Measurements from ENCODE around the gene TRIM3.
A peak's percentile ranks its signal among the peaks of the same experiment; 100 is the strongest.

Gene TRIM3

DNA sequence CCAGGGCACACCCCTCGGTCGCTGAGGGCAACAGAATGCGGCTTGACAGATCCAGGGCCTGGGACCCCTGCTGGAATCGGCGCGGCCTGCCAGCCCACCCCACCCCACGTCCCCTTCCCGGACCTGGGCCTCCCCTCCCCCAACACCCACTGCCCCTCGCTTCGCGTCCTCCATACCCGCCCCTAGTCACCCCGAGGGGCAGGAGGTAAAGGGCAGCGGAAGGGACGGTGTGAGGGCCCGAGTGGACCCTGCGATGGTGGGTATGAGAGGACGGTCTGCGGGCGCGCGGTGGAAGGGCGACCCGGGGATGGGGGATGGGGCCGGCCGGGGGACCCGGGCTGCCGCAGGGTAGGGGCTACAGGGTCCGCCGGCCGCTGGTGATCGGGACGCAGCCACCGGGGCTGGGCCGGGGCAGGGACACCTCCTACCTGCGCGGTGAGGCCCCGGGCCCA, 55.2 kb downstream of the TRIM3 start:
- Histone ChIP-seq H2AFZ (ENCODE audit: low read length) (no peak overlapping the region), H3K4me2 (ENCODE audit: low read length) (peak overlapping the region; percentile 77), H3K9ac (ENCODE audit: low read length) (peak overlapping the region; percentile 74; the same call in 1 of the 2 replicates), H3K27ac (ENCODE audit: low read depth, low read length, poor library complexity, severe bottlenecking) (no peak overlapping the region), H3K9me2 (ENCODE audit: low read depth, low read length) (no peaks in the 10 kb centered on the region), H3K4me1 (ENCODE audit: insufficient read depth, low read length, severe bottlenecking) (peaks cover 12% of the 10 kb centered on the region), H3K9me3 (ENCODE audit: low read length) (no peaks in the 10 kb centered on the region), H3K36me3 (ENCODE audit: insufficient read depth, low read length) (no peaks in the 10 kb centered on the region), H3K79me2 (ENCODE audit: insufficient read depth, low read length) (no peaks in the 10 kb centered on the region), H4K20me1 (ENCODE audit: insufficient read depth, low read length) (no peaks in the 10 kb centered on the region), H3K27me3 (ENCODE audit: insufficient read depth, low read length) (peaks cover 7% of the 10 kb centered on the region; the same call in 1 of the 2 replicates), H3K4me3 (ENCODE audit: low read depth, low read length, poor library complexity, severe bottlenecking) (peak overlapping the region; percentile 71), H3F3A (ENCODE audit: insufficient read depth, low read length) (no peaks in the 10 kb centered on the region)
- TF ChIP-seq, protein P1, sequence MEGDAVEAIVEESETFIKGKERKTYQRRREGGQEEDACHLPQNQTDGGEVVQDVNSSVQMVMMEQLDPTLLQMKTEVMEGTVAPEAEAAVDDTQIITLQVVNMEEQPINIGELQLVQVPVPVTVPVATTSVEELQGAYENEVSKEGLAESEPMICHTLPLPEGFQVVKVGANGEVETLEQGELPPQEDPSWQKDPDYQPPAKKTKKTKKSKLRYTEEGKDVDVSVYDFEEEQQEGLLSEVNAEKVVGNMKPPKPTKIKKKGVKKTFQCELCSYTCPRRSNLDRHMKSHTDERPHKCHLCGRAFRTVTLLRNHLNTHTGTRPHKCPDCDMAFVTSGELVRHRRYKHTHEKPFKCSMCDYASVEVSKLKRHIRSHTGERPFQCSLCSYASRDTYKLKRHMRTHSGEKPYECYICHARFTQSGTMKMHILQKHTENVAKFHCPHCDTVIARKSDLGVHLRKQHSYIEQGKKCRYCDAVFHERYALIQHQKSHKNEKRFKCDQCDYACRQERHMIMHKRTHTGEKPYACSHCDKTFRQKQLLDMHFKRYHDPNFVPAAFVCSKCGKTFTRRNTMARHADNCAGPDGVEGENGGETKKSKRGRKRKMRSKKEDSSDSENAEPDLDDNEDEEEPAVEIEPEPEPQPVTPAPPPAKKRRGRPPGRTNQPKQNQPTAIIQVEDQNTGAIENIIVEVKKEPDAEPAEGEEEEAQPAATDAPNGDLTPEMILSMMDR (IDR thresholded peaks at IDR 0.05; ENCODE audit: low read length), result no peak
- no peak for TF ChIP-seq EZH2 (IDR thresholded peaks at IDR 0.05; ENCODE audit: borderline replicate concordance, low read length)

DNA sequence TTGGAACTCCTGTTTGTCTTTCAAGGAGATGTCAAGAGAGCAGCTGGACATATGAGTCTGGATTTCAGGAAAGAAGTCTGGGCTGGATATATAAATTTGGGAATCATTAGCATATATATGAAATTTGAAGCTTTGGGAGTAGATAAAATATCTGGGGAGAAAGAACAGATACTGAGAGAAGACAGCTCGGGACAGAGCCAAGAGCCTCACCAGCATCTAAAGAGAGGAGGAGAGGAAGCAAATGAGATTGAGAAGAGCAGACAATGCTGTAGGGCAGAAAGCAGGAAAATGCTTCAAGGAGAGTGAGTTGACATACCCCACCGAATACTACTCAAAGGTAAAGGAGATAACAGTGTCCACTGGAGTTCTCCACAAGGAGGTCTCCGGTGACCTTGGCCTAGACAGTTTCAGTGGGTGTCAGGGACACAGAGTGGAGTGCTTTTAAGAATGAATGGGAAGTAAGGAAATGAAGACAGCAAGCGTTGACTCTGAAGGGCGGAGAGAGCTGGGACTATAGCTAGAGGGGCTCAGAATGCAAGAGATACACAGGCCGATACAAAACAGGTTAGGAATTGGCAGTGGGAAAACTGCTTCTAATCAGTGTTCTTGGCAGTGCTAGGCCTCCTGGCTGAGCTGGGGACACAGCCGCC, 55.7 kb downstream of the TRIM3 start:
- H3K79me2 ChIP-seq (ENCODE audit: insufficient read depth, low read length), result no peaks in the 10 kb centered on the region
- TF ChIP-seq EZH2 (IDR thresholded peaks at IDR 0.05; ENCODE audit: borderline replicate concordance, low read length), result no peak
- TF ChIP-seq, protein P1 (IDR thresholded peaks at IDR 0.05; ENCODE audit: low read length), result no peak
- H2AFZ ChIP-seq (ENCODE audit: low read length), result no peak overlapping the region
- peak overlapping the region; percentile 77; the same call in 1 of the 2 replicates for H3K4me2 ChIP-seq (ENCODE audit: low read length)
- peaks cover 7% of the 10 kb centered on the region; the same call in 1 of the 2 replicates for H3K27me3 ChIP-seq (ENCODE audit: insufficient read depth, low read length)
- H3K4me3 ChIP-seq (ENCODE audit: low read depth, low read length, poor library complexity, severe bottlenecking), result peak overlapping the region; percentile 71
- no peaks in the 10 kb centered on the region for H3K36me3 ChIP-seq (ENCODE audit: insufficient read depth, low read length)
- no peaks in the 10 kb centered on the region for H3F3A ChIP-seq (ENCODE audit: insufficient read depth, low read length)
- H3K4me1 ChIP-seq (ENCODE audit: insufficient read depth, low read length, severe bottlenecking), result peaks cover 12% of the 10 kb centered on the region
- no peaks in the 10 kb centered on the region for H4K20me1 ChIP-seq (ENCODE audit: insufficient read depth, low read length)
- no peak overlapping the region; the same call in 1 of the 2 replicates for H3K9ac ChIP-seq (ENCODE audit: low read length)
- H3K9me2 ChIP-seq (ENCODE audit: low read depth, low read length), result no peaks in the 10 kb centered on the region
- H3K9me3 ChIP-seq (ENCODE audit: low read length), result no peaks in the 10 kb centered on the region
- H3K27ac ChIP-seq (ENCODE audit: low read depth, low read length, poor library complexity, severe bottlenecking), result no peak overlapping the region

DNA sequence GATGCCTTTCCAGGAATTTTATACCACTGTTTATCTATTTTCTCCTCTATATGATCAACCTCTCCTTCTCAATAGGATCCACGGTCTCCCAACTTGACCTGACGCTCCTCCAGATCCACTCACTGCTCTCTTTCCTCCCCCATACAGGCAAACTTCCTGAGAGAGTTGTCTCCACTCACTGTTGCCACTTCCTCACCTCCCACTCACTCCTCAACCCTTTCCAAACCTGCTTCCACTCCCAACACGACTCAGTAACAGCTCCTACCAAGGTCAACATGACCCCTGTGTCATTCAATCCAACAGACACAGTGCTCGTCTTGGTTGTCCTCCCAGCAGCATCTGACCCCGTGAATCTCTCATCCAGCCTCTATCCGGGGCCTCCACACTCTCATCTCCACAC, 57.9 kb downstream of the TRIM3 start:
- peaks cover 7% of the 10 kb centered on the region; the same call in 1 of the 2 replicates for H3K27me3 ChIP-seq (ENCODE audit: insufficient read depth, low read length)
- H3K4me3 ChIP-seq (ENCODE audit: low read depth, low read length, poor library complexity, severe bottlenecking), result no peak overlapping the region
- no peaks in the 10 kb centered on the region for H4K20me1 ChIP-seq (ENCODE audit: insufficient read depth, low read length)
- no peaks in the 10 kb centered on the region for H3K9me2 ChIP-seq (ENCODE audit: low read depth, low read length)
- no peak overlapping the region for H3K4me2 ChIP-seq (ENCODE audit: low read length)
- no peaks in the 10 kb centered on the region for H3K9me3 ChIP-seq (ENCODE audit: low read length)
- TF ChIP-seq, protein P1 (IDR thresholded peaks at IDR 0.05; ENCODE audit: low read length), result no peak
- no peak for TF ChIP-seq EZH2 (IDR thresholded peaks at IDR 0.05; ENCODE audit: borderline replicate concordance, low read length)
- H2AFZ ChIP-seq (ENCODE audit: low read length), result no peak overlapping the region
- no peaks in the 10 kb centered on the region for H3F3A ChIP-seq (ENCODE audit: insufficient read depth, low read length)
- H3K36me3 ChIP-seq (ENCODE audit: insufficient read depth, low read length), result no peaks in the 10 kb centered on the region
- H3K9ac ChIP-seq (ENCODE audit: low read length), result no peak overlapping the region
- no peaks in the 10 kb centered on the region for H3K79me2 ChIP-seq (ENCODE audit: insufficient read depth, low read length)
- peaks cover 12% of the 10 kb centered on the region for H3K4me1 ChIP-seq (ENCODE audit: insufficient read depth, low read length, severe bottlenecking)
- H3K27ac ChIP-seq (ENCODE audit: low read depth, low read length, poor library complexity, severe bottlenecking), result no peak overlapping the region

Measured in OCI-LY1 (cell line).